ENCODE data around the gene TNKS1BP1. TPM values are rescaled to one million over a fixed set of nuclear protein-coding genes. Genes with fewer than 3 reads are reported as not detected.

Gene TNKS1BP1
- total and polyA plus RNA-seq, 2 of the 8 experiments (the other 6 are each of a cell fraction or from before 2014, with no cell fraction given): 50.0 to 122 TPM

- FAIRE-seq: no peak
- POLR2A ChIA-PET (ENCODE audit: partially characterized antibody): interaction anchor here (1.0 to 1.2 kb wide), 3 partner anchors 15 to 34 kb away, joined by 3 to 4 read pairs (median 3); no protein-coding TSS in a partner anchor
- peak overlapping the region; percentile 42 to 97 for H3K4me2 ChIP-seq (ENCODE audit: insufficient read depth in 1 of 2, low read depth in 2 of 2, low read length in 2 of 2)
- TF ChIP-seq CEBPB (IDR thresholded peaks at IDR 0.05; ENCODE audit: low read depth, low read length) (peak; percentile 93), EGR1 (IDR thresholded peaks at IDR 0.05; ENCODE audit: borderline replicate concordance, low read depth, low read length) (no peak), ATF3 (IDR thresholded peaks at IDR 0.05; ENCODE audit: insufficient read depth, low read depth, low read length) (no peak), CTCF (IDR thresholded peaks at IDR 0.05; ENCODE audit: control extremely low read depth in 1 of 3, insufficient read depth in 1 of 3, low read depth in 1 of 3, low read length in 3 of 3) (peak; percentile 71 to 93 (median 84)), JUND (IDR thresholded peaks at IDR 0.05; ENCODE audit: low read length) (no peak), PHF8 (conservative IDR thresholded peaks at IDR 0.05; ENCODE audit: low read depth, low read length) (0 out of 2 replicates have a peak, but pooled peaks have one; percentile 44), JUN (IDR thresholded peaks at IDR 0.05; ENCODE audit: low read depth, low read length) (no peak)
These were observed 24.9 kb upstream of the TNKS1BP1 start for GRCh38 chr11:57349491-57350274.

More at GRCh38 chr11:57349491-57350274, 24.9 kb upstream of the TNKS1BP1 start:
- Histone ChIP-seq H4K91ac (replicated peaks; ENCODE audit: insufficient read length, low read length) (peak overlapping the region; percentile 83), H3K23ac (ENCODE audit: insufficient read length) (no peak overlapping the region), H3K18ac (ENCODE audit: extremely low read depth, low read length) (peak overlapping the region; percentile 89), H3K56ac (replicated peaks; ENCODE audit: insufficient read length, low read depth, low read length) (no peak overlapping the region), H3K27me3 (replicated peaks in 1 of 4; ENCODE audit: control insufficient read depth in 3 of 4, extremely low read depth in 1 of 4, insufficient read depth in 3 of 4, low read length in 3 of 4) (peaks cover 0 to 6% (median 4%) of the 10 kb centered on the region in 4 experiments; a peak in 4 of 7 replicates), H2BK20ac (ENCODE audit: low read length) (peak overlapping the region; percentile 95; the same call in 1 of the 2 replicates), H3K14ac (ENCODE audit: insufficient read length) (no peak overlapping the region), H4K20me1 (replicated peaks in 1 of 2; ENCODE audit: control insufficient read depth in 1 of 2, insufficient read depth in 2 of 2, low read length in 2 of 2) (no peaks in the 10 kb centered on the region), H3K36me3 (ENCODE audit: control insufficient read depth in 2 of 4, insufficient read depth in 4 of 4, low read length in 3 of 4) (no peaks in the 10 kb centered on the region), H3K9ac (replicated peaks in 1 of 4; ENCODE audit: extremely low read depth in 1 of 4, low read depth in 3 of 4, low read length in 3 of 4) (peak overlapping the region in 3 of 4 experiments; percentile 35 to 48 (median 48); a peak in 2 of 7 replicates), H3K9me3 (ENCODE audit: insufficient read depth in 2 of 2, low read depth in 1 of 2, low read length in 1 of 2) (no peaks in the 10 kb centered on the region), H3K27ac (ENCODE audit: low read depth, low read length) (no peak overlapping the region; the same call in 1 of the 2 replicates), H4K8ac (ENCODE audit: extremely low read depth, insufficient read depth, low read length) (peak overlapping the region; percentile 42; the same call in 1 of the 2 replicates), H3K79me1 (ENCODE audit: low read depth, low read length) (no peaks in the 10 kb centered on the region), H2BK5ac (ENCODE audit: low read depth, low read length) (peak overlapping the region; percentile 84; the same call in 1 of the 2 replicates), H2BK120ac (replicated peaks; ENCODE audit: low read depth, low read length) (no peak overlapping the region), H2BK15ac (ENCODE audit: low read length) (peak overlapping the region; percentile 97; the same call in 1 of the 2 replicates), H4K5ac (ENCODE audit: insufficient read length, low read depth, low read length) (no peak overlapping the region), H3K4ac (replicated peaks; ENCODE audit: insufficient read length, low read depth, low read length) (no peak overlapping the region), H2AFZ (ENCODE audit: low read length) (peak overlapping the region; percentile 99), H3K4me1 (replicated peaks in 1 of 4; ENCODE audit: control insufficient read depth in 3 of 4, insufficient read depth in 4 of 4, low read length in 3 of 4) (peaks cover 3 to 4% (median 4%) of the 10 kb centered on the region in 4 experiments; a peak in 6 of 7 replicates), H3K23me2 (ENCODE audit: low read depth, low read length) (peaks cover 3% of the 10 kb centered on the region), H2AK5ac (ENCODE audit: low read depth, low read length) (no peak overlapping the region), H2BK12ac (ENCODE audit: low read depth, low read length) (peak overlapping the region; percentile 77; the same call in 1 of the 2 replicates), H3K79me2 (ENCODE audit: control insufficient read depth in 1 of 2, insufficient read depth in 2 of 2, low read length in 2 of 2) (no peaks in the 10 kb centered on the region), H3K4me3 (ENCODE audit: extremely low read depth in 1 of 4, insufficient read depth in 2 of 4, low read depth in 3 of 4, low read length in 4 of 4) (peak overlapping the region; percentile 28 to 55 (median 48); a peak in 7 of 8 replicates)
- CTCF ChIA-PET (ENCODE audit: partially characterized antibody): interaction anchor here (0.6 to 3.1 kb wide), 23 partner anchors 10 to 470 kb away, joined by 3 to 24 read pairs (median 4); partner anchors contain the start of genes P2RX3 and RTN4RL2
- 17% methylated on average over 31 of the region's 31 CpGs; no CpG with 5 or more reads in 1 of the 2 experiments for WGBS, 2 experiments (ENCODE audit: extremely low coverage in 1 of 2, insufficient coverage in 1 of 2, insufficient read length in 1 of 2, insufficient replicate concordance in 2 of 2, low coverage in 1 of 2, low lambda C conversion rate in 2 of 2, missing lambda C conversion rate in 1 of 2)
- DNase-seq (ENCODE audit: low read depth in 1 of 2, low spot score in 2 of 2): peak in 1 of 2 experiments; percentile 98
